K562 (cell line): ENCODE results near the gene SPATA21. TPM values are rescaled to one million over a fixed set of nuclear protein-coding genes. Genes with fewer than 3 reads are reported as not detected.

Experiments used
- ATAC-seq: fragments of 200-7000 bp; cut with Tn5 transposase; 3 replicates; pipeline ENCODE4 v1.9.1; 2020; ENCODE audit warnings: moderate library complexity
- BruUV-seq: library from RNA; stranded (reverse); fragments of 400-500 nt; replicated peaks from 2 replicates; lab custom pipeline; 2021; lab: Mats Ljungman, UMichigan
- CTCF ChIA-PET: fragments of 300-600 bp; formaldehyde crosslinking; extraction: SDS; loops from one replicate; lab custom pipeline; 2021; ENCODE audit warnings: low intra/inter-chr PET ratio; lab: Yijun Ruan, JAX
- POLR2A ChIA-PET: fragments of 300-600, 350-650 bp; sonication (Branson Sonifier 250); formaldehyde crosslinking; extraction: SDS; loops from one replicate; lab custom pipeline; 2021; ENCODE audit warnings: antibody characterized with exemption, inconsistent platforms; lab: Yijun Ruan, JAX
- DNase-seq, 4 experiments: peaks; one replicate each; pipeline versions ENCODE4 v3.0.0 to v3.0.0-alpha.2; 2011 to 2018; ENCODE audit warnings: low spot score in 3 of 4, mixed read lengths in 3 of 4; ENCODE audit errors: extremely low read depth in 1 of 4
- FAIRE-seq: peaks from 2 replicates; lab custom pipeline; 2011; peaks lifted over from hg19 to GRCh38; lab: Jason Lieb, UNC
- H2AFZ ChIP-seq: 2 replicates; pipeline ENCODE4 v1.6.0; 2011; ENCODE audit warnings: low read depth, low read length, control low read depth, inconsistent platforms
- H3K27ac ChIP-seq: fragments of 200-600 bp; 3 replicates; pipeline ENCODE4 v1.8.0; 2011; ENCODE audit warnings: low read depth, mild to moderate bottlenecking, control low read depth, inconsistent platforms, low read length, moderate library complexity, mixed read lengths; ENCODE audit errors: extremely low read depth
- H3K27me3 ChIP-seq, 2 experiments: fragments of 300-600 bp in 1 of 2; 2 replicates in 1 of 2; 3 replicates in 1 of 2; pipeline versions ENCODE4 v1.6.0 to v1.8.0; 2011; ENCODE audit warnings: inconsistent platforms in 2 of 2, low read length in 2 of 2, mild to moderate bottlenecking in 1 of 2, mixed read lengths in 1 of 2, moderate library complexity in 1 of 2; ENCODE audit not compliant: control insufficient read depth in 2 of 2, insufficient read depth in 2 of 2
- H3K36me3 ChIP-seq: fragments of 300-600 bp; 3 replicates; pipeline ENCODE4 v1.8.0; 2011; ENCODE audit warnings: mild to moderate bottlenecking, low read length, inconsistent platforms; ENCODE audit not compliant: control insufficient read depth, insufficient read depth
- H3K4me1 ChIP-seq, 2 experiments: fragments of 200-600 bp in 1 of 2; replicated peaks in 1 of 2; 2 replicates in 1 of 2; 3 replicates in 1 of 2; pipeline versions ENCODE4 v1.5.1 to v1.8.0; 2011; ENCODE audit warnings: inconsistent platforms in 2 of 2, low read length in 2 of 2, mild to moderate bottlenecking in 1 of 2, mixed read lengths in 1 of 2, moderate library complexity in 1 of 2; ENCODE audit not compliant: control insufficient read depth in 2 of 2, insufficient read depth in 2 of 2
- H3K4me2 ChIP-seq: 2 replicates; pipeline ENCODE4 v1.6.1; 2011; ENCODE audit warnings: low read length, control low read depth, inconsistent platforms, mixed read lengths; ENCODE audit not compliant: insufficient read depth
- H3K4me3 ChIP-seq: fragments of 200-600 bp; sonication (generic), shearing (Covaris generic); 2 replicates; pipeline ENCODE4 v1.5.1; 2016; ENCODE audit warnings: control low read depth, inconsistent platforms
- H3K79me2 ChIP-seq: fragments of 200-600 bp; 3 replicates; pipeline ENCODE4 v1.8.0; 2011; ENCODE audit warnings: low read length, inconsistent platforms; ENCODE audit not compliant: control insufficient read depth, insufficient read depth
- H3K9ac ChIP-seq, 2 experiments: 2 replicates each; pipeline versions ENCODE4 v1.6.0 to v1.6.1; 2011; ENCODE audit warnings: low read depth in 2 of 2, low read length in 2 of 2, control low read depth in 1 of 2, inconsistent platforms in 1 of 2, mild to moderate bottlenecking in 1 of 2, mixed read lengths in 1 of 2; ENCODE audit not compliant: insufficient read depth in 1 of 2
- H3K9me1 ChIP-seq: one replicate; pipeline ENCODE4 v1.6.0; 2011; ENCODE audit warnings: inconsistent platforms, mild to moderate bottlenecking, low read length, moderate library complexity; ENCODE audit not compliant: control insufficient read depth, insufficient read depth
- H3K9me3 ChIP-seq: replicated peaks from 2 replicates; pipeline ENCODE4 v1.5.1; 2011; ENCODE audit warnings: low read depth, low read length, inconsistent platforms; ENCODE audit not compliant: control insufficient read depth, insufficient read depth
- H4K20me1 ChIP-seq: replicated peaks from 2 replicates; pipeline ENCODE4 v1.6.1; 2011; ENCODE audit warnings: low read length, inconsistent platforms, mixed read lengths; ENCODE audit not compliant: control insufficient read depth, insufficient read depth
- ARHGAP35 ChIP-seq: fragments of 450-650 bp; IDR thresholded peaks from 2 replicates; pipeline ENCODE4 v1.6.1; 2018; ENCODE audit not compliant: partially characterized antibody
- BCL6 ChIP-seq: fragments of 250-450 bp; sonication (Bioruptor Pico); IDR thresholded peaks from 2 replicates; pipeline ENCODE4 v1.4.0; 2020
- BRCA1 ChIP-seq, 2 experiments: fragments of 450-650 bp in 1 of 2; sonication (generic) in 1 of 2; formaldehyde crosslinking in 1 of 2; IDR thresholded peaks; 2 replicates each; pipeline versions ENCODE4 v1.5.0 to v1.6.1; 2017 to 2020; ENCODE audit warnings: mild to moderate bottlenecking in 1 of 2, missing genetic modification reagents in 1 of 2
- HMG20B ChIP-seq: fragments of 250-450 bp; sonication (Bioruptor Pico); IDR thresholded peaks from 2 replicates; pipeline ENCODE4 v1.5.0; 2021; ENCODE audit warnings: mild to moderate bottlenecking
- RHOXF2B ChIP-seq: fragments of 250-450 bp; sonication (Bioruptor Pico); conservative IDR thresholded peaks from 2 replicates; pipeline ENCODE4 v1.5.1; 2021
- SMAD4 ChIP-seq: fragments of 250-450 bp; sonication (Bioruptor Pico); conservative IDR thresholded peaks from 2 replicates; pipeline ENCODE4 v1.8.0; 2021; ENCODE audit warnings: inconsistent platforms, mild to moderate bottlenecking, moderate library complexity
- ZBTB7A ChIP-seq: IDR thresholded peaks from 2 replicates; pipeline ENCODE4 v1.6.1; 2011; ENCODE audit warnings: low read depth, mild to moderate bottlenecking, low read length, moderate library complexity, borderline replicate concordance; ENCODE audit not compliant: control insufficient read depth
- ZKSCAN1 ChIP-seq: fragments of 150-350 bp; IDR thresholded peaks from 2 replicates; pipeline ENCODE4 v1.6.1; 2016; ENCODE audit warnings: low read depth, low read length
- ZNF143 ChIP-seq: sonication (generic); formaldehyde crosslinking; IDR thresholded peaks from 2 replicates; pipeline ENCODE4 v1.9.0; 2022; ENCODE audit warnings: mild to moderate bottlenecking, missing genetic modification reagents
- ZNF512 ChIP-seq: IDR thresholded peaks from 2 replicates; pipeline ENCODE4 v1.6.1; 2016; ENCODE audit warnings: missing genetic modification characterization, missing compliant biosample characterization
- ZNF589 ChIP-seq: fragments of 200-800 bp; sonication (Bioruptor generic); IDR thresholded peaks from 2 replicates; pipeline ENCODE4 v1.6.1; 2016; ENCODE audit warnings: low read depth, missing genetic modification characterization, missing compliant biosample characterization
- ZNF695 ChIP-seq: fragments of 450-650 bp; formaldehyde crosslinking; IDR thresholded peaks from 2 replicates; pipeline ENCODE4 v1.4.0; 2020; ENCODE audit warnings: mild to moderate bottlenecking, moderate library complexity
- WGBS: fragments of 100-300 bp; shearing (Covaris generic); methylation state at CpG from one replicate; pipeline ENCODE4 v1.1.6; 2016; ENCODE audit warnings: low coverage, mixed read lengths; ENCODE audit not compliant: insufficient coverage; ENCODE audit errors: missing lambda C conversion rate; 5-methylcytosine and 5-hydroxymethylcytosine counted together
- in situ Hi-C: fragments of 300-500 bp; cut with MboI; formaldehyde crosslinking; loops from 4 replicates; pipeline ENCODE4 v1.15.0; 2018; ENCODE audit warnings: inconsistent platforms, mixed read lengths
- intact Hi-C: fragments of 100-400 bp; cut with micrococcal nuclease; formaldehyde crosslinking; loops from 2 replicates; pipeline ENCODE4 v1.14.2; 2022
- polyA plus RNA-seq, 8 experiments: library from polyadenylated mRNA; depleted of rRNA in 4 of 8; stranded (reverse) in 5 of 8; unstranded in 3 of 8; fragments of >200 nt; fragmentation: Nextera tagmentation in 2 of 8; fragmentation: Illumina TruSeq in 1 of 8; extraction: Ambion mirVana in 2 of 8; extraction: Trizol in 1 of 8; gene quantifications; 2 replicates each; pipeline versions ENCODE4 v1.2.1 to v1.2.3, GENCODE V29; 2011 to 2014; ENCODE audit warnings: inconsistent platforms in 1 of 8, missing spikeins in 1 of 8
- total RNA-seq, 7 experiments: library from RNA; depleted of rRNA in 6 of 7; stranded (reverse); fragments of >200 nt in 6 of 7; fragmentation: Illumina TruSeq in 2 of 7; extraction: Trizol in 2 of 7; gene quantifications; 2 replicates each; pipeline versions ENCODE4 v1.2.1 to v1.2.3, GENCODE V29; 2011 to 2021; ENCODE audit warnings: low replicate concordance in 1 of 7
- TF ChIP-seq, protein P1 (sequence below): fragments of 450-650 bp; IDR thresholded peaks from one replicate; pipeline ENCODE4 v1.6.1; 2018; ENCODE audit warnings: mild to moderate bottlenecking, moderate library complexity; ENCODE audit not compliant: partially characterized antibody
- TF ChIP-seq, protein P2 (sequence below): fragments of 250-450 bp; sonication (Bioruptor Pico); IDR thresholded peaks from 2 replicates; pipeline ENCODE4 v1.5.0; 2021; ENCODE audit warnings: mild to moderate bottlenecking, borderline replicate concordance
- TF ChIP-seq, protein P3 (sequence below): fragments of 250-450 bp; sonication (Bioruptor Pico); IDR thresholded peaks from 2 replicates; pipeline ENCODE4 v1.9.0; 2021; ENCODE audit warnings: mild to moderate bottlenecking, inconsistent platforms

The SPATA21 gene
- total and polyA plus RNA-seq, 9 of the 15 experiments (the other 6 are each of a cell fraction or from before 2014, with no cell fraction given), result 0.10 to 0.36 (median 0.13) TPM; not detected in 3

- H3K9ac ChIP-seq, result peak overlapping the region in 1 of 2 experiments; percentile 64; a peak in 2 of 4 replicates
- no peaks in the 10 kb centered on the region for H3K36me3 ChIP-seq
- H3K79me2 ChIP-seq, result no peaks in the 10 kb centered on the region
- DNase-seq (no peak), ATAC-seq (no peak), FAIRE-seq (no peak)
- no peaks in the 10 kb centered on the region for H4K20me1 ChIP-seq
- 78% methylated on average over 6 of the region's 6 CpGs for WGBS
- intact Hi-C loops (no loop called here), in situ Hi-C loops (no loop called here)
- H3K27ac ChIP-seq, result no peak overlapping the region
- no peak overlapping the region for H3K4me3 ChIP-seq
- ChIA-PET POLR2A (interaction anchor here (0.6 to 1.4 kb wide), 3 partner anchors 14 to 153 kb away, joined by 3 to 6 read pairs (median 3); no protein-coding TSS in a partner anchor), CTCF (no interaction called here)
- no peak overlapping the region for H2AFZ ChIP-seq
- peaks cover 0 to 11% of the 10 kb centered on the region in 2 experiments; a peak in 2 of 5 replicates for H3K4me1 ChIP-seq
- H3K9me3 ChIP-seq, result no peaks in the 10 kb centered on the region
- no peaks in the 10 kb centered on the region for H3K27me3 ChIP-seq
- H3K4me2 ChIP-seq, result no peak overlapping the region
- no peaks in the 10 kb centered on the region for H3K9me1 ChIP-seq
- no TSS peak for BruUV-seq
- TF ChIP-seq, protein P1, sequence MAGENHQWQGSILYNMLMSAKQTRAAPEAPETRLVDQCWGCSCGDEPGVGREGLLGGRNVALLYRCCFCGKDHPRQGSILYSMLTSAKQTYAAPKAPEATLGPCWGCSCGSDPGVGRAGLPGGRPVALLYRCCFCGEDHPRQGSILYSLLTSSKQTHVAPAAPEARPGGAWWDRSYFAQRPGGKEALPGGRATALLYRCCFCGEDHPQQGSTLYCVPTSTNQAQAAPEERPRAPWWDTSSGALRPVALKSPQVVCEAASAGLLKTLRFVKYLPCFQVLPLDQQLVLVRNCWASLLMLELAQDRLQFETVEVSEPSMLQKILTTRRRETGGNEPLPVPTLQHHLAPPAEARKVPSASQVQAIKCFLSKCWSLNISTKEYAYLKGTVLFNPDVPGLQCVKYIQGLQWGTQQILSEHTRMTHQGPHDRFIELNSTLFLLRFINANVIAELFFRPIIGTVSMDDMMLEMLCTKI, result no peak
- no peak for TF ChIP-seq ZNF143 (CRISPR knock-in tag)
- no peak for TF ChIP-seq ZBTB7A
- TF ChIP-seq ZNF695 (CRISPR knock-in tag), result no peak
- TF ChIP-seq ZNF512 (tag), result no peak
- TF ChIP-seq BCL6, result no peak
- TF ChIP-seq ZNF589 (CRISPR knock-in tag), result no peak
- no peak for TF ChIP-seq RHOXF2B (CRISPR knock-in tag)
- TF ChIP-seq, protein P2, sequence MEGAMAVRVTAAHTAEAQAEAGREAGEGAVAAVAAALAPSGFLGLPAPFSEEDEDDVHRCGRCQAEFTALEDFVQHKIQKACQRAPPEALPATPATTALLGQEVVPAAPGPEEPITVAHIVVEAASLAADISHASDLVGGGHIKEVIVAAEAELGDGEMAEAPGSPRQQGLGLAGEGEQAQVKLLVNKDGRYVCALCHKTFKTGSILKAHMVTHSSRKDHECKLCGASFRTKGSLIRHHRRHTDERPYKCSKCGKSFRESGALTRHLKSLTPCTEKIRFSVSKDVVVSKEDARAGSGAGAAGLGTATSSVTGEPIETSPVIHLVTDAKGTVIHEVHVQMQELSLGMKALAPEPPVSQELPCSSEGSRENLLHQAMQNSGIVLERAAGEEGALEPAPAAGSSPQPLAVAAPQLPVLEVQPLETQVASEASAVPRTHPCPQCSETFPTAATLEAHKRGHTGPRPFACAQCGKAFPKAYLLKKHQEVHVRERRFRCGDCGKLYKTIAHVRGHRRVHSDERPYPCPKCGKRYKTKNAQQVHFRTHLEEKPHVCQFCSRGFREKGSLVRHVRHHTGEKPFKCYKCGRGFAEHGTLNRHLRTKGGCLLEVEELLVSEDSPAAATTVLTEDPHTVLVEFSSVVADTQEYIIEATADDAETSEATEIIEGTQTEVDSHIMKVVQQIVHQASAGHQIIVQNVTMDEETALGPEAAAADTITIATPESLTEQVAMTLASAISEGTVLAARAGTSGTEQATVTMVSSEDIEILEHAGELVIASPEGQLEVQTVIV (CRISPR knock-in tag), result no peak
- TF ChIP-seq, protein P3, sequence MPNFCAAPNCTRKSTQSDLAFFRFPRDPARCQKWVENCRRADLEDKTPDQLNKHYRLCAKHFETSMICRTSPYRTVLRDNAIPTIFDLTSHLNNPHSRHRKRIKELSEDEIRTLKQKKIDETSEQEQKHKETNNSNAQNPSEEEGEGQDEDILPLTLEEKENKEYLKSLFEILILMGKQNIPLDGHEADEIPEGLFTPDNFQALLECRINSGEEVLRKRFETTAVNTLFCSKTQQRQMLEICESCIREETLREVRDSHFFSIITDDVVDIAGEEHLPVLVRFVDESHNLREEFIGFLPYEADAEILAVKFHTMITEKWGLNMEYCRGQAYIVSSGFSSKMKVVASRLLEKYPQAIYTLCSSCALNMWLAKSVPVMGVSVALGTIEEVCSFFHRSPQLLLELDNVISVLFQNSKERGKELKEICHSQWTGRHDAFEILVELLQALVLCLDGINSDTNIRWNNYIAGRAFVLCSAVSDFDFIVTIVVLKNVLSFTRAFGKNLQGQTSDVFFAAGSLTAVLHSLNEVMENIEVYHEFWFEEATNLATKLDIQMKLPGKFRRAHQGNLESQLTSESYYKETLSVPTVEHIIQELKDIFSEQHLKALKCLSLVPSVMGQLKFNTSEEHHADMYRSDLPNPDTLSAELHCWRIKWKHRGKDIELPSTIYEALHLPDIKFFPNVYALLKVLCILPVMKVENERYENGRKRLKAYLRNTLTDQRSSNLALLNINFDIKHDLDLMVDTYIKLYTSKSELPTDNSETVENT (CRISPR knock-in tag), result no peak
- TF ChIP-seq SMAD4 (CRISPR knock-in tag), result no peak
- no peak for TF ChIP-seq ZKSCAN1
- no peak for TF ChIP-seq BRCA1 (IDR thresholded peaks at IDR 0.05)
- no peak for TF ChIP-seq BRCA1 (CRISPR knock-in tag; IDR thresholded peaks at IDR 0.05)
- TF ChIP-seq HMG20B, result no peak
- no peak for TF ChIP-seq ARHGAP35
Measured at GRCh38 chr1:16484931-16485330, 47.7 kb upstream of the SPATA21 start.
